SKM-1 (cell line): ENCODE measurements around the gene ZSWIM4.
"Not testable (repeated sequence)": the region's sequence is repeated elsewhere in the genome, so short reads cannot be mapped to it uniquely, and the experiment has no call there.

Source experiments
- DNase-seq: peaks from one replicate; lab custom pipeline; 2025; ENCODE audit not compliant: unreplicated experiment; lab: John Stamatoyannopoulos, UW

Gene ZSWIM4

DNA sequence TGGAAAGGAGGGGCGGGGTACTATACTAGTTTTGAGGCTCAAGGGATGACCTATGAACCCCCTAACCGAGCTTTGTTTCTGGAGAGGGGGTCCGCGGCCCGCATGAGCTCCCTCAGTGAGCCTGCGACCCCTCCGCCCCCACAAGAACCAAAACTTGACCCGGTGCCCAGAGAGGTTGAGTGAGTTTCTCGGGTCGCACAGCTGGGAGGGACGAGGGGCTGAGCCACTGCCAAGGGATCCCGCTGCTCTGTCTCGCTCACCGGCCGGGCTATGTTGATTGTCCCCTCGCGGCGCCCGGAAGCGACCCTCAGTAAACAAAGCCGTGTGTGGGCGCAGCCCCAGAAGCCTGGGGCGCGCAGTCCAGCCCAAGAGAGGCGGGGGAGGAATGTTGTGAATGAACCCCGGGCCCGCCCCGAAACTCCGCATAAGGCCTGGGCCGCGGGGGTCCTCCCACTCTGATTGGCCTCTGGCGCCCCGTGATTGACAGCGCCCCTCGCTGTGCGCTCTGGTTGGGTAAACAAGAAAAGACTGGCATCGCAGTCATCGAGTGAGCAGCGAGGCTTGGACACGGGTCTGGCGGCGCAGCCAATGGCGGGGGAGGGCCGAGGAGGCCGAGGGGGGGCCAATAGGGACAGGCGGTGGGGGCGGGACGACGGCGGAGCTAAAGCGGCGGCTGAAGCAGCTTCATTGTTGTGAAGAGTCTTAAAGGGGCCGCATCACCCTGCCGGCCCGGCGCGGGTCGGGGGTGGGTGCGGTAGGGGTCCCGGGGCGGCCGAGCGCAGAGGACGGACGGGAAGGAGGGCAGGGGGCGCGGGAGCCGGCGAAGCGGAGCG lies at the start of gene ZSWIM4:
ZSWIM4 (plus strand) TSS at position 687 of the 833 bp plus-strand sequence. CDS start 206 bp downstream, outside the sequence.
- peak; percentile 93 for DNase-seq

DNA sequence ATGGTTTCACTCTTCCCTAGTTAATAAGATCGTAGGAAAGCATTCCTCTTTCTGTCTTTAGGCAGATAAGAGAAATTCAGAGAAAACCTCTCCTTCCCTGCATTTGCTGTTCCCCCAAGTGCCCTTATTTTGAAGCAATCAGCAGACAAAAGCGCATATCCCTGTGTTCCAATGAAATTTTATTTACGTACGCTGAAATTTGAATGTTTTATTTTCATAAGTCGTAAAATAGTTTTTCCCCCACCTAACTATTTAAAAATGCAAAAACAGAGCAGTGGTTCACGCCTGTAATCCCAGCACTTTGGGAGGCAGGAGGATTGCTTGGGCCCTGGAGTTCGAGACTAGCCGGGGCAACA lies 48.2 kb upstream of the ZSWIM4 start:
- DNase-seq = no peak

DNA sequence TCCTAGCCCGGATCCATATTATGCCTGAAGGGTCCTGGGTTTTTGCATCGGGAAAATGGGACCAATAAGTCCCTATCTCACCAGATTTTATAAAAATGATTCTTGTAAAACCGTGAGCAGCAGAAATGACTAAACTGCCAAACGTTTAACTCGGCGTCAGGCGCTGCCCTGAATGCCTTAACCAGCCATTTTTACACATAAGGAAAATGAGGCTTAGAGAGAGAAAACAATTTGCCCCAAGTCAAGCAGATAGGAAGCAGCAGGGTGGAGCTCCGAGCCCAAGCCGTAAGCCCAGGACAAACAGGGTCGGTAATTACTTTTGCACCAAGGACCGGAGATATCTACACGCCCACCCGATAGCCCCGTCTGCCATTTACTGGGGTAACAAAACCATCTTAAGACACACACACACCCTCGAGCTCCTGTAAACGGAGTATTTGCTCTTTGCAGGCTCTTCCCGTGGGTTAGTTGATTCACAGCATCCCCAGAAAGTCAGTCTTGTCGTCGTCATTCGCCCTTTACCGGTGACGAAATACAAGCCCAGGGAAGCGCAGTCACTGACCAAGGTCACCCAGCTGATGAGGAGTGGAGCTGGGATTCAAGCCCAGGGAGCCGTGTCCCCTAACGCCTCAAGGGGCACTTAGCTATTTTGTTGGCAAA lies 46.9 kb upstream of the ZSWIM4 start:
- no peak for DNase-seq

DNA sequence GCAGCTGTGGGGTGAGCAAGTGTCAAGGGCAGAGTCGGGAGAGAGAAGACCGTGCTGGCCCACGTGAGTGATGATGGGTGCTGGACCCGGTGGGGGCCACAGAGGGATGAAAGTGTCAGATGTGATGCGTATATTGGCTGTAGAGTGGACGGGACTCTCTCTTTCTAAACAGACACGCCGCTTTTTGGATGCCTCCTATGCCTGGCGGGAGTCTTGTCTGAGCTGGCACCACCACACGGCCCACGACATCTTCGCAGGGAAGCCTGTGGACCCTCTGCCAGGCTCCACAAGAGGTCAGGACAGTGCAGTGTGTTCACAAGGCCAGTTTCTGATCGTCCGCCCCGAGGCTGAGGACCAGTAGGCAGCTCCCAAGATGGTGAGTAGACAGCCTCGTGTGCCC lies 43.8 kb upstream of the ZSWIM4 start:
- no peak for DNase-seq

DNA sequence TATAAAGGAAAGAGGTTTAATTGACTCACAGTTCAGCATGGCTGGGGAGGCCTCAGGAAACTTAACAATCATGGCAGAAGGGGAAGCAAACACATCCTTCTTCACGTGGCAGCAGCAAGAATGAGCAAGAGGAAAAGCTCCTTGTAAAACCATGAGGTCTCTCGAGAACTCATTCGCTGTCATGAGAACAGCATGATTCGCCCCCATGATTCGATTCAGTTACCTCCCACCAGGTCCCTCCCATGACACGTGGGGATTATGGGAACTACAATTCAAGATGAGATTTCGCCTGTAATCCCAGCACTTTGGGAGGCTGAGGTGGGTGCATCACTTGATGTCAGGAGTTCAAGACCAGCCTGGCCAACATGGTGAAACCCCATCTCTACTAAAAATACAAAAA lies 41.6 kb upstream of the ZSWIM4 start:
- DNase-seq = not testable (repeated sequence)

DNA sequence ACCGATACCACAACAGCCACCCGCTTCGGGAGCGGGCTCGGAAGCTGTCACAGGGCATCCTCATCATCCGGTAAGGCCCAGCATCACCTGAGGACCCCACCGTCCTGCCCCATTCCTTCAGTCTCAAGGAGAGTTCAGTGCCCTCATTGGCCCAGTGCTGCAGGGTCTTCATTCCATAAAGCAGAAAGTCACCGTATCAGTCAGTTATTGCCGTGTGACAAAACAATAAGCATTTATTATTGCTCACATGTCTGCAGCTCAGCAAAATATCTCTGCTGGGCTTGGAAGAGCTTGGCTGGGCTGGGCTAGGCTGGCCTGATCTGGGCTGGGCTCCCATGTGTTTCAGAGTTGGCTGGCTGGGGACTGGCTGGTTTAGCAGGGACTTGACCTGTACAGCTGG lies 39.0 kb upstream of the ZSWIM4 start:
- DNase-seq = no peak

DNA sequence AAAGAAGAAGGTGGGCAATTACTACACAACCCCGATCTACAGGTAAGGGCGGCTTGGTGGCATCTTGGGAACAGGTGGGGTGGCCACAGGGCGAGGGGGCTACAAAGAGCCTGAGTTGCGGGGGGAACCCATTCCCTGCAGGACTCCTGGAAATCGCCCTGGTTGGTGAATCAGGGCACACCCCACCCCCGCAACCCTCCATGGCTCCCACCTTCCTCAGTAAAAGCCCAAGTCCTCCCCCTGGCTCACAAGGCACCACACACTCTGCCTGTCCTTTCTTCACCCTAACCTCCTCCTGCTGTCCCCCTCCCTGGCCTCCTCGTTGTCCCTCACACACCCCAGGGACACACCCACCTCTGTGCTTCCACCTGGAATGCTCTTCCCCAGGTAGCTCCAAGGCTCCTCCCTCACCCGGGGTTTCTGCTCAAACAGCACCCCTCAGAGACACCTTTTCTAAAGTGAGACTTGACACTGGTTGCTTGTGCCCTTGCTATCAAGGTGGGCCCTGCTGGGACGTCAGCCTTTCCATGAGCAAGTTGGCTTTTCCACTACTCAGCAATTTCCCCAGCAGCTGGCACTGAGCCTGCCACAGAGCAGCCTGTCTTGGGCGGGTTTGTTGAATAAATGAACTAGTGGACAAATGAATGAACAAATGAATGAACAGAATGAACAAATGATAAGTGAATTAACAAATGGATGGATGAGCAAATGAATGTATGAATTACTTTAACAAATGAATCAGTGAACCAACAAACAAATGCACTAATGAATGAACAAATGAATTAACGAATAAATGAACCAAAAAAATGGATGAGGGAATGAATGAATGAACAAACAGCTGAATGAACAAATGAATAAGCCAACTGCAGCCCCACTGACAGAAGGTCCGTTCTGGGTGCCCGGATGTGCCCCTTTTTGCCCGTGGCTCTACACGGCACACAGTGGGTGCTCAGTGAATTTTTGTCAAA lies 37.2 kb upstream of the ZSWIM4 start:
- no peak for DNase-seq

DNA sequence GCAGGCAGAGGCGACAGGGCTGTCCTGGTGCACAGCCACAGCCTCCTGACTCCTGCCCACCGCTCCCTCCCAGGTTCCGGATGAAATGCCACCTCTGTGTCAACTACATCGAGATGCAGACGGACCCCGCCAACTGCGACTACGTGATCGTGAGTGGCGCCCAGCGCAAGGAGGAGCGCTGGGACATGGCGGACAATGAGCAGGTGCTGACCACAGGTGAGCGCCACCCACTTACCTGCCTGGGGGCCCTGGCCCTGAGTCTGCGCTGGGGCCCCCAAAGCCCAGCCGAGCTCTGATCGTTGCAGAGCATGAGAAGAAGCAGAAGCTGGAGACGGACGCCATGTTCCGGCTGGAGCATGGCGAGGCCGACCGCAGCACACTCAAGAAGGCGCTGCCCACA lies 36.4 kb upstream of the ZSWIM4 start:
- DNase-seq = no peak

DNA sequence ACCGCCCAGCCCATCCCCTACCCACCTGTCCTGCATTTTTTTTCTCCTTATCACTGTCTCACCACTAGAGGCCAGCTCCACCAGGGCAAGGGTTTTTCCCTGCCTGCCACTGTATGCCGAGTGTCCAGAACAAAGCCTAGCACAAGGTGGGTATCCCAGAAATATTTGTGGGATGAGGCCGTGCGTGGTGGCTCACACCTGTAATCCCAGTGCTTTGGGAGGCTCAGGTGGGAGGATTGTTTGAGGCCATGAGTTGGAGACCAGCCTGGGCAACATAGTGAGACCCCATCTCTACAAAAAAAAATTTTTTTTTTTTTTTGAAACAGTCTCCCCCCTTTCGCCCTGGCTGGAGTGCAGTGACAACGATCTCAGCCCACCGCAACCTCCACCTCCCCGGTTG lies 33.8 kb upstream of the ZSWIM4 start:
- no peak for DNase-seq

DNA sequence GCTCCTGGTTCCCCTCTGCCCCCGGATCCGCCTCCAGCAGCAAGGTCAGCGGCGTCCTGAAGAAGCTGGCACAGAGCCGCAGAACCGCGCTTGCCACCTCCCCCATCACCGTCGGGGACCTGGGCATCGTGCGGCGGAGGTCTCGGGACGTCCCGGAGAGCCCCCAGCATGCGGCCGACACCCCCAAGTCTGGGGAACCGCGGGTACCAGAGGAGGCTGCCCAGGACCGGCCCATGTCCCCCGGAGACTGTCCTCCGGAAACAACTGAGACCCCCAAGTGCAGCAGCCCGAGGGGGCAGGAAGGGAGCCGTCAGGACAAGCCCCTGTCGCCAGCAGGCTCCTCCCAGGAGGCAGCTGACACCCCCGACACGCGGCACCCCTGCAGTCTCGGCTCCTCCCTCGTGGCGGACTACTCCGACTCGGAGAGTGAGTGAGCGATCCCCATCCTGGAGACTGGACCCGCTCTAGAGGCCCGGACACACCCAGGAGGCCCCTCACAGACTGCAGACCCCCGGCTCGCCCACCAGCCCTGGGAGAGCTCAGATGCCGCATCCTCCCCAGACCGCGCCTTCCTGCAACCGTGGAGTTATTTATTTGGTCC lies 32.5 kb upstream of the ZSWIM4 start:
- DNase-seq = no peak

DNA sequence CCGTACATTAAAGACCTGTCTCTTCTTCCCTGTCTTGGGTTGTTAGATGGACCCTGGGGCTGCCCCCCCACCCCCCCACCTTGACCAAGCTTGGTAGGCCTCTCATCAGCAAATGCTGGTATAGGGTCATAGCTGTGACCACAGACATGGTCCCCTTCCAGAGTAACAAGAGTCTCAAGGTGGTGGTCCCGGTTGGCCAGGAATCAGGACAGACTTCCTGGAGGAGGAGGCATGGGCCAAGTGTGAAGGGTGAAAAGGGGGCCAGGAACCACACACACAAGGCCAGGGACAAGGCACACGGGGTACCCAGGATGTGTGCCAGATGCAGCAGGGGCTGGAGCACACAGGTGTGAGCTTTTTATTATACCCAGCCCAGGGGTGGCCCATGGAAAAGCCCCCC lies 32.0 kb upstream of the ZSWIM4 start:
- no peak for DNase-seq

DNA sequence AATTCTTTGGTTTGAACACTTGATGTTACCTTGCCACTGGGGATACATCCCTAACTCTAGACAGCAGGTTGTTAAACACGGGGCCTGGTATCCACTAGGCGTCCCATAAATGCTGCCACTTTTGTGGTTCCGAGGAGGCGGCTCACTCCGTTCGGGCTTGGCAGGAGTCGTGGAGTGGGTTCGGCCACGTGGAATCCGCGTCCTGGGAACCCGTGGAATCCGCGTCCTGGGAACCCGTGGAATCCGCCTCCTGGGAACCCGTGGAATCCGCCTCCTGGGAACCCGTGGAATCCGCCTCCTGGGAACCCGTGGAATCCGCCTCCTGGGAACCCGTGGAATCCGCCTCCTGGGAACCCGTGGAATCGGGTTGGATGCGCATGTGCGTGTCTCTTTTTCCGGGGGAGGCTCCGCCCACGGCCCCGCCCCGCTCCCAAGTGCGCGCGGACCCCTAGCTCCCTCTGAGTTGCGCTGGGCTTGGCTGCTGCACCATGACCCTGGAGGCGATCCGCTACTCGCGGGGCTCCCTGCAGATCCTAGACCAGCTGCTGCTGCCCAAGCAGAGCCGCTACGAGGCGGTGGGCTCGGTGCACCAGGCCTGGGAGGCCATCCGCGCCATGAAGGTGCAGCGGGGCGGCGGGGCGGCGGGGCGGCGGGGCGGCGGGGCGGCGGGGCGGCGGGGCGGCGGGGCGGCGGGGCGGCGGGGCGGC lies 31.0 kb upstream of the ZSWIM4 start, which contains the start of gene MRI1:
MRI1 (plus strand) TSS at position 422 of the 707 bp plus-strand sequence; CDS start at position 489, 67 bp downstream.
- no peak for DNase-seq

DNA sequence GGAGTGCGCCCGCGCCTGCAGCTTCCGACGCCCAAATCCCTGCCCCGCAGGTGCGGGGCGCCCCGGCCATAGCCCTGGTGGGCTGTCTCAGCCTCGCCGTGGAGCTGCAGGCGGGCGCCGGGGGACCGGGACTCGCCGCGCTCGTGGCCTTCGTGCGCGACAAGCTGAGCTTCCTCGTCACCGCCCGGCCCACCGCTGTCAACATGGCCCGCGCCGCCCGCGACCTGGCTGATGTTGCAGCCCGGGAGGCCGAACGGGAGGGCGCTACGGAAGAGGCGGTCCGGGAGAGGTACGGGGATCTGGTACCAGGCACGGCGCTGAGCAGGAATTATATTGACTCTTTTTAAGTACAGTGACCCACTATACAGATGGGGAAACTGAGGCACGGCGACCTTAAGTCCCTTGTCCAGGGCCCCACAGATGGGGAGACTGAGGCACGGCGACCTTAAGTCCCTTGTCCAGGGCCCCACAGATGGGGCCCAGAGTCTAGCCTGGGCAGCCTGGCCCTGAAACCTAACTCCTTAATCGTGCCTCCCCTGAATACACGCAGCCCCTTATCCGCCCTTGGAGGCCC lies 30.3 kb upstream of the ZSWIM4 start:
- DNase-seq = no peak

DNA sequence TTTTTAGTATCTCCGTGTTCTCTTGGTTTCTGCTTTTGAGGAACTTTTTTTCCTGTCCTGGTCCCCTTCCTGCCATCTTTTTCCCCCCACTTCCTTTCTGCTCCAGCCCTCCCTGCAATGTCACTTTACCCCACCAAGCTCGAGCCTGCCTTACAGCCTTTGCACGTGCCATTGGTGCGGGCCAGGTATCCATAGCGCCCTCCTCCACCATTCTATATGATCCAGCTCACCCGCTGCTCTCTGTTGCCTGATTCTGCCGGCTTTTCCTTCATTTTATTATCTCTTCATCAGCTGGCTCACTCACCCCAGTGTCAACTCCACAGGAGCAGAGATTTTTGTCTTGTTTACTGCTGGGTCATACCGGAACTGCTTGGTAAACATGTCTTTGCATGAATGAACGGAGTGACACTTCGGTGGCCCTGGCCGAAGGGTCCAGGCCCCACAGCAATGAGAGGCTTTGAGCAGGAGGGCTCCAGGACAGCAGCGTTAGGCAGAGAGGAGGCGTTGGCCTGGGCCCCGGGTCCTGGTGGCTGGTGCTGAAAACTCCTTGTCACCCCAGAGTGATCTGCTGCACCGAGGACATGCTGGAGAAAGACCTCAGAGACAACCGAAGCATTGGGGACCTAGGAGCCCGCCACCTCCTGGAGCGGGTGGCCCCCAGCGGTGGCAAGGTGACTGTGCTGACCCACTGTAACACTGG lies 29.7 kb upstream of the ZSWIM4 start:
- DNase-seq = no peak

DNA sequence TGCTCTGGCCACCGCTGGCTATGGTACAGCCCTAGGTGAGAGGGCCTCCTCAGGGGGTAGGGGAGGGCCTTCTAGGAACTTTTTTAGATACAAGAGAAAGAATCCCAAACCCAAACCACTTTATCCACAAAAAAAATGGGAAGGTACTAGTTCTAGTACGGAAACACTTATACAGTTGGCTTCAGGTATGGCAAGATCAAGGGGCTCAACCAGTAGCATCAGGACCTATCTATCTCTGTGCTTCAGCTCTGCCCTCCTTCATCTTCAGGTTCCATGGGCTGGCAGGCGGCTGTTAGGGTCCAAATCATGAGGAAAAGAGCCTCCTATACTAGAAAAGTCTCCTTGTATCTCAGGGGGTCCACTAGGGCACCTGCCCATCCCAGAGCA lies 29.2 kb upstream of the ZSWIM4 start:
- no peak for DNase-seq

DNA sequence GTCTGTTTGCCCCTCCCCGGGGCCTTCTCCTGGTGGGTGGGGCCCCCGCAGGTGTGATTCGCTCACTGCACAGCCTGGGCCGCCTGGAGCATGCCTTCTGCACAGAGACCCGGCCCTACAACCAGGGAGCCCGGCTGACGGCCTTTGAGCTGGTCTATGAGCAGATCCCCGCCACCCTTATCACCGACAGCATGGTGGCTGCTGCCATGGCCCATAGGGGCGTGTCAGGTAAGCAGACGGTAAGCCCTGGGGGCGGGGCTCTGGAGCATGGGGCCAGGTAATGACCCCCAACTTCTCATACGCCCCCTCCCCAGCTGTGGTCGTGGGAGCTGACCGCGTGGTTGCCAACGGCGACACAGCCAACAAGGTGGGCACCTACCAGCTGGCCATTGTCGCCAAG lies 26.7 kb upstream of the ZSWIM4 start:
- DNase-seq = no peak

DNA sequence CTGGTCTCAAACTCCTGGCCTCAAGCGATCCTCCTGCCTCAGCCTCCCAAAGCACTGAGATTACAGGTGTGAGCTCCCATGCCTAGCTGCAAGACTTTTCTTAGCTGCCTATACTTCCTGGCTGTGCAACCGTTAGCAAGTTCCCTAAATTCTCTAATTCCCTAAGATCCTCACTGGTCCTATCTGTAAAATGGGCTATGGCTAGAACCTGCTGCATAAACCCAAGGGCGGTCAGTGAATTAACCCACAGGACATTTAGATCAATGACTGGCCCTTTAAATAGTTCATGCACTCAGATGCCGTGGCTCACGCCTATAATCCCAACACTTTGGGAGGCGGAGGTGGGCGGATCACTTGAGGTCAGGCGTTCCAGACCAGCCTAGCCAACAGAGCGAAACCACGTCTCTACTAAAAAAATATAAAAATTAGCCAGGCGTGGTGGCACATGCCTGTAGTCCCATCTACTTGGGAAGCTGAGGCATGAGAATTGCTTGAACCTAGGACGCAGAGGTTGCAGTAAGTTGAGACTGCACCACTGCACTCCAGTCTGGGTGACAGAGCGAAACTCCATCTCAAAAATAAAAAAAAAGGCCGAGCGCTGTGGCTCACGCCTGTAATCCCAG lies 25.1 kb upstream of the ZSWIM4 start:
- no peak for DNase-seq

DNA sequence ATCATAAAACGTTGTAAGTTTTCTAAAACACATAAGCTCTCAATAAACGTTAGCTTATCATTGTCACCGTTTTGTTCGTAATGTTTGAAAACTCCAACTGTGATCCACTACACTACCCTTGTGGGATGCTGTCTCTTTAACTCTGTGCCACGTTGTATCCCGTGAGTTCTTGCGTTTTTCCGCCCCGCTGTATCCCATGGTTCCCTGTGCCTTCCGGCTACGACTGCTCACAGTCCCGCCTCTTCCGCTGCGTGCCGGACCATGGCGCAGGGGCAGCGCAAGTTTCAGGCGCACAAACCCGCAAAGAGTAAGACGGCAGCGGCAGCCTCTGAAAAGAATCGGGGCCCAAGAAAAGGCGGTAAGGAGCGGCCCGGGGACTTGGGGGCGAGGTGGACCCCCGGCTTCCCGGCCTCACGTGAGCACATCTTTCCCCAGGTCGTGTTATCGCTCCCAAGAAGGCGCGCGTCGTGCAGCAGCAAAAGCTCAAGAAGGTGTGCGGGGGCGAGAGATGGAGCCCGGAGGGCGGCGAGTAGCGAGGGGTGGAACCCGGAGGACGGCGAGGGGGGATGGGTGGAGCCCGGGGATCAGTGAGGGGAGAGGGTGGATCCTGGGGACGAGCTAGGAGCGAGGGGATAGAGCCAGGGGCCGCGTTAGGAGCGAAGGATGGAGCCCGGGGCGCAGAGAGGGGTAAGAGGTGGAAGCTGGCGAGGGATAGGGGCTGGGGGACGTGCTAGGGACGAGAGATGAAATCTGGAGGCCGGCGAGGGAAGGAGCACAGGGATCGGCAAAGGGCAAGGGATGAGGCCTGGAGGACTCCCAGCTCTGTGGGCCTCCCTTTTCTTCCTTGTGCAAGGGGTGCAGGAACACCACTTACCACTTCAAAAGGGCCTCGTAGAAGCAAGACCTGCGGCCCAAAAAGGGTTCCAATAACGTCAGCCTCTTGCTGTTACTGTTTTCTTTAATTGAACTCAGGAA lies 20.7 kb upstream of the ZSWIM4 start, which contains the start of gene C19orf53:
C19orf53 (plus strand) TSS at position 240 of the 975 bp plus-strand sequence; CDS start at position 262, 22 bp downstream.
- DNase-seq = peak; percentile 92
